ACC112 (cell line): ENCODE results near the gene UBASH3A.

Experiments used
- H2AFZ ChIP-seq: fragments of 200-600 bp; sonication (generic); one replicate; pipeline ENCODE4 v1.6.0; 2017; ENCODE audit warnings: antibody characterized with exemption, low read length; ENCODE audit not compliant: unreplicated experiment
- H3K27ac ChIP-seq: fragments of 200-600 bp; sonication (generic); 2 replicates; pipeline ENCODE4 v1.5.1; 2014; ENCODE audit warnings: low read depth, mild to moderate bottlenecking, antibody characterized with exemption, low read length, moderate library complexity
- H3K27me3 ChIP-seq: fragments of 200-600 bp; sonication (generic); 2 replicates; pipeline ENCODE4 v1.6.1; 2014; ENCODE audit warnings: mild to moderate bottlenecking, antibody characterized with exemption, low read length, moderate library complexity, mixed read lengths; ENCODE audit not compliant: insufficient read depth
- H3K36me3 ChIP-seq: fragments of 200-600 bp; sonication (generic); 2 replicates; pipeline ENCODE4 v1.6.1; 2016; ENCODE audit warnings: mild to moderate bottlenecking, antibody characterized with exemption, low read length, moderate library complexity, mixed read lengths; ENCODE audit not compliant: insufficient read depth
- H3K4me1 ChIP-seq: fragments of 200-600 bp; sonication (generic); one replicate; pipeline ENCODE4 v1.6.1; 2016; ENCODE audit warnings: low read length, mixed read lengths; ENCODE audit not compliant: insufficient read depth, unreplicated experiment, control insufficient read depth
- H3K4me3 ChIP-seq: fragments of 200-600 bp; sonication (generic); 2 replicates; pipeline ENCODE4 v1.5.1; 2014; ENCODE audit warnings: mild to moderate bottlenecking, low read depth, low read length
- H3K79me2 ChIP-seq: fragments of 200-600 bp; sonication (generic); one replicate; pipeline ENCODE4 v1.6.0; 2016; ENCODE audit warnings: low read length; ENCODE audit not compliant: control insufficient read depth, unreplicated experiment, insufficient read depth

UBASH3A gene

GRCh38 chr21:42439284-42440186 is 35.8 kb downstream of the UBASH3A start:
- Histone ChIP-seq H3K27ac (no peak overlapping the region), H3K27me3 (peaks cover 32% of the 10 kb centered on the region), H3K79me2 (no peaks in the 10 kb centered on the region), H3K36me3 (no peaks in the 10 kb centered on the region), H3K4me3 (no peak overlapping the region), H3K4me1 (no peaks in the 10 kb centered on the region), H2AFZ (no peak overlapping the region)

- H2AFZ ChIP-seq: no peak overlapping the region
- no peak overlapping the region for H3K4me3 ChIP-seq
- H3K79me2 ChIP-seq: no peaks in the 10 kb centered on the region
- H3K36me3 ChIP-seq: no peaks in the 10 kb centered on the region
- no peaks in the 10 kb centered on the region for H3K4me1 ChIP-seq
- peaks cover 25% of the 10 kb centered on the region for H3K27me3 ChIP-seq
- no peak overlapping the region for H3K27ac ChIP-seq
Observed at GRCh38 chr21:42440187-42440792, 36.6 kb downstream of the UBASH3A start.

GRCh38 chr21:42441963-42442362 is 38.3 kb downstream of the UBASH3A start:
- Histone ChIP-seq H2AFZ (no peak overlapping the region), H3K36me3 (no peaks in the 10 kb centered on the region), H3K79me2 (no peaks in the 10 kb centered on the region), H3K27ac (no peak overlapping the region), H3K4me1 (no peaks in the 10 kb centered on the region), H3K27me3 (peaks cover 37% of the 10 kb centered on the region), H3K4me3 (no peak overlapping the region)

GRCh38 chr21:42443181-42443785 is 39.6 kb downstream of the UBASH3A start:
- peaks cover 43% of the 10 kb centered on the region for H3K27me3 ChIP-seq
- no peaks in the 10 kb centered on the region for H3K36me3 ChIP-seq
- H2AFZ ChIP-seq: no peak overlapping the region
- H3K4me3 ChIP-seq: no peak overlapping the region
- H3K27ac ChIP-seq: no peak overlapping the region
- H3K79me2 ChIP-seq: no peaks in the 10 kb centered on the region
- no peaks in the 10 kb centered on the region for H3K4me1 ChIP-seq

GRCh38 chr21:42443876-42444744 is 40.4 kb downstream of the UBASH3A start:
- Histone ChIP-seq H3K79me2 (no peaks in the 10 kb centered on the region), H3K27me3 (peaks cover 43% of the 10 kb centered on the region), H3K4me1 (no peaks in the 10 kb centered on the region), H2AFZ (no peak overlapping the region), H3K4me3 (no peak overlapping the region), H3K27ac (no peak overlapping the region), H3K36me3 (no peaks in the 10 kb centered on the region)

GRCh38 chr21:42444745-42445059 is 41.0 kb downstream of the UBASH3A start:
- Histone ChIP-seq H3K36me3 (no peaks in the 10 kb centered on the region), H3K4me3 (no peak overlapping the region)

GRCh38 chr21:42445311-42445710 is 41.6 kb downstream of the UBASH3A start:
- Histone ChIP-seq H2AFZ (no peak overlapping the region), H3K4me3 (no peak overlapping the region), H3K4me1 (no peaks in the 10 kb centered on the region), H3K79me2 (no peaks in the 10 kb centered on the region), H3K27ac (no peak overlapping the region), H3K27me3 (peaks cover 43% of the 10 kb centered on the region), H3K36me3 (no peaks in the 10 kb centered on the region)

More at GRCh38 chr21:42444745-42445059, 41.0 kb downstream of the UBASH3A start:
- Histone ChIP-seq H3K27me3 (peaks cover 43% of the 10 kb centered on the region), H2AFZ (no peak overlapping the region), H3K27ac (no peak overlapping the region), H3K4me1 (no peaks in the 10 kb centered on the region), H3K79me2 (no peaks in the 10 kb centered on the region)

- H3K79me2 ChIP-seq: no peaks in the 10 kb centered on the region
- no peak overlapping the region for H2AFZ ChIP-seq
- no peak overlapping the region for H3K4me3 ChIP-seq
- no peak overlapping the region for H3K27ac ChIP-seq
- peaks cover 43% of the 10 kb centered on the region for H3K27me3 ChIP-seq
- H3K36me3 ChIP-seq: no peaks in the 10 kb centered on the region
- H3K4me1 ChIP-seq: no peaks in the 10 kb centered on the region
Observed at GRCh38 chr21:42446531-42446930, 42.8 kb downstream of the UBASH3A start.

- Histone ChIP-seq H3K27me3 (peaks cover 38% of the 10 kb centered on the region), H3K36me3 (no peaks in the 10 kb centered on the region), H3K79me2 (no peaks in the 10 kb centered on the region), H2AFZ (no peak overlapping the region), H3K4me1 (no peaks in the 10 kb centered on the region), H3K27ac (no peak overlapping the region), H3K4me3 (no peak overlapping the region)
Observed at GRCh38 chr21:42447182-42447581, 43.5 kb downstream of the UBASH3A start.

- H3K36me3 ChIP-seq: no peaks in the 10 kb centered on the region
- no peaks in the 10 kb centered on the region for H3K4me1 ChIP-seq
- no peak overlapping the region for H3K27ac ChIP-seq
- H2AFZ ChIP-seq: no peak overlapping the region
- no peaks in the 10 kb centered on the region for H3K79me2 ChIP-seq
- H3K4me3 ChIP-seq: no peak overlapping the region
- peaks cover 32% of the 10 kb centered on the region for H3K27me3 ChIP-seq
Observed at GRCh38 chr21:42447732-42448131, 44.0 kb downstream of the UBASH3A start.
